ENCODE measurements around the gene PLXND1.

GRCh38 chr3:129567176-129567705 lies 39.2 kb downstream of the PLXND1 start:
- TF ChIP-seq CTCF (conservative IDR thresholded peaks at IDR 0.05 in 1 of 2, IDR thresholded peaks at IDR 0.05 in 1 of 2; ENCODE audit: extremely low read depth in 1 of 2, insufficient read depth in 1 of 2, low read depth in 1 of 2, low read length in 2 of 2) (no peak), EZH2 (IDR thresholded peaks at IDR 0.05; ENCODE audit: borderline replicate concordance, low read length) (no peak)
